ENCODE data around the gene CRELD1.

CRELD1 gene

GRCh38 chr3:9965200-9965875, 31.7 kb downstream of the CRELD1 start:
- DNase-seq = no peak

- no peak for DNase-seq
These were observed 33.2 kb downstream of the CRELD1 start for GRCh38 chr3:9966841-9967240.

GRCh38 chr3:9969632-9970019, 36.0 kb downstream of the CRELD1 start:
- no peak for DNase-seq

- no peak for DNase-seq
These were observed 36.5 kb downstream of the CRELD1 start for GRCh38 chr3:9970020-9970652.

GRCh38 chr3:9976721-9977709, 43.4 kb downstream of the CRELD1 start:
- DNase-seq = peak; percentile 57

GRCh38 chr3:9978710-9979305, 45.2 kb downstream of the CRELD1 start:
- no peak for DNase-seq

- DNase-seq = no peak
These were observed 46.6 kb downstream of the CRELD1 start for GRCh38 chr3:9980251-9980650.

GRCh38 chr3:9986230-9986725, 52.6 kb downstream of the CRELD1 start:
- DNase-seq = no peak

- no peak for DNase-seq
These were observed 60.6 kb downstream of the CRELD1 start for GRCh38 chr3:9994086-9994844.
